Measurements from ENCODE around the gene ASRGL1.

- peak in 3 of 4 experiments; percentile 77 to 85 (median 84) for TF ChIP-seq CTCF (IDR thresholded peaks at IDR 0.05)
- peak; percentile 51 for TF ChIP-seq POLR2AphosphoS5 (IDR thresholded peaks at IDR 0.05)
- TF ChIP-seq POLR2A (IDR thresholded peaks at IDR 0.05) = no peak
Observed at GRCh38 chr11:62394825-62395538, 57.7 kb downstream of the ASRGL1 start.

Data from gastroesophageal sphincter (tissue), 3 donors.